Endothelial cell of umbilical vein (primary cell): ENCODE results near the gene OR8G5. TPM values are rescaled to one million over a fixed set of nuclear protein-coding genes. Genes with fewer than 3 reads are reported as not detected.

ENCODE experiments used
- BruUV-seq: library from RNA; stranded (reverse); fragments of 400-500 nt; replicated peaks from 2 replicates; lab custom pipeline; 2021; lab: Mats Ljungman, UMichigan
- CTCF ChIA-PET: fragments of 300-600, 350-600 bp; sonication (Branson Sonifier 250); formaldehyde crosslinking; loops from one replicate; lab custom pipeline; 2021; ENCODE audit warnings: antibody characterized with exemption, inconsistent platforms; lab: Charles Lee
- POLR2A ChIA-PET: fragments of 300-600, 350-600 bp; sonication (Branson Sonifier 250); formaldehyde crosslinking; loops from one replicate; lab custom pipeline; 2021; ENCODE audit warnings: antibody characterized with exemption, inconsistent platforms; lab: Charles Lee
- DNase-seq: peaks from one replicate; pipeline ENCODE4 v3.0.0-alpha.2; 2011; ENCODE audit warnings: low read depth, low spot score
- FAIRE-seq: peaks from 2 replicates; lab custom pipeline; 2011; peaks lifted over from hg19 to GRCh38; lab: Jason Lieb, UNC
- H2AFZ ChIP-seq: 2 replicates; pipeline ENCODE4 v1.6.0; 2012; ENCODE audit warnings: low read depth, low read length, control low read depth, inconsistent platforms
- H3K27ac ChIP-seq: 2 replicates; pipeline ENCODE4 v1.5.1; 2011; ENCODE audit warnings: low read depth, mild to moderate bottlenecking, control low read depth, low read length, moderate library complexity; ENCODE audit not compliant: insufficient read depth
- H3K27me3 ChIP-seq, 2 experiments: 2 replicates each; pipeline versions ENCODE4 v1.6.0 to v1.6.1; 2011; ENCODE audit warnings: low read length in 2 of 2, mixed read lengths in 1 of 2; ENCODE audit not compliant: control insufficient read depth in 2 of 2, insufficient read depth in 2 of 2
- H3K36me3 ChIP-seq, 2 experiments: 2 replicates in 1 of 2; 3 replicates in 1 of 2; pipeline ENCODE4 v1.5.1; 2011; ENCODE audit warnings: low read length in 2 of 2, mild to moderate bottlenecking in 1 of 2, moderate library complexity in 1 of 2; ENCODE audit not compliant: control insufficient read depth in 2 of 2, insufficient read depth in 2 of 2; ENCODE audit errors: extremely low read depth in 1 of 2
- H3K4me1 ChIP-seq: 3 replicates; pipeline ENCODE4 v1.5.1; 2011; ENCODE audit warnings: mild to moderate bottlenecking, low read length; ENCODE audit not compliant: control insufficient read depth, insufficient read depth; ENCODE audit errors: extremely low read depth
- H3K4me2 ChIP-seq: 2 replicates; pipeline ENCODE4 v1.6.1; 2011; ENCODE audit warnings: low read length, control low read depth, mixed read lengths; ENCODE audit not compliant: insufficient read depth
- H3K4me3 ChIP-seq, 3 experiments: fragments of 200-600 bp in 1 of 3; sonication (generic), shearing (Covaris generic) in 1 of 3; replicated peaks in 1 of 3; 2 replicates each; pipeline ENCODE4 v1.5.1; 2011 to 2016; ENCODE audit warnings: control low read depth in 3 of 3, low read length in 3 of 3, mild to moderate bottlenecking in 2 of 3, inconsistent platforms in 1 of 3, low read depth in 1 of 3, moderate library complexity in 1 of 3; ENCODE audit not compliant: insufficient read depth in 1 of 3
- H3K79me2 ChIP-seq: 2 replicates; pipeline ENCODE4 v1.6.0; 2012; ENCODE audit warnings: low read length, inconsistent platforms; ENCODE audit not compliant: control insufficient read depth, insufficient read depth
- H3K9ac ChIP-seq: replicated peaks from 2 replicates; pipeline ENCODE3; 2011; ENCODE audit warnings: low read length, control low read depth; ENCODE audit not compliant: insufficient read depth; ENCODE audit errors: extremely low read depth
- H3K9me1 ChIP-seq: replicated peaks from 3 replicates; pipeline ENCODE4 v1.6.0; 2011; ENCODE audit warnings: mild to moderate bottlenecking, low read length; ENCODE audit not compliant: control insufficient read depth, insufficient read depth; ENCODE audit errors: extremely low read depth
- H3K9me3 ChIP-seq: replicated peaks from 2 replicates; pipeline ENCODE4 v1.5.1; 2012; ENCODE audit warnings: low read length, inconsistent platforms; ENCODE audit not compliant: control insufficient read depth, insufficient read depth
- H4K20me1 ChIP-seq: replicated peaks from 2 replicates; pipeline ENCODE3; 2011; ENCODE audit warnings: mild to moderate bottlenecking, low read length; ENCODE audit not compliant: control insufficient read depth, insufficient read depth; ENCODE audit errors: extremely low read depth
- CTCF ChIP-seq, 2 donors: IDR thresholded peaks; 1 replicate in 1 of 2; 2 replicates in 1 of 2; pipeline ENCODE4 v1.5.1; 2011; ENCODE audit warnings: low read length in 2 of 2, mild to moderate bottlenecking in 2 of 2, moderate library complexity in 2 of 2, control low read depth in 1 of 2, inconsistent platforms in 1 of 2, low read depth in 1 of 2; ENCODE audit not compliant: insufficient read depth in 1 of 2; ENCODE audit errors: extremely low read depth in 1 of 2
- EZH2 ChIP-seq: IDR thresholded peaks from 2 replicates; pipeline ENCODE4 v1.6.1; 2012; ENCODE audit warnings: borderline replicate concordance, low read depth, mild to moderate bottlenecking, moderate library complexity, low read length, inconsistent platforms; ENCODE audit not compliant: severe bottlenecking
- FOS ChIP-seq: IDR thresholded peaks from 2 replicates; pipeline ENCODE4 v1.6.1; 2011; ENCODE audit warnings: mild to moderate bottlenecking, low read length, moderate library complexity, borderline replicate concordance; ENCODE audit not compliant: insufficient read depth
- GATA2 ChIP-seq: IDR thresholded peaks from 2 replicates; pipeline ENCODE4 v1.7.0; 2011; ENCODE audit warnings: low read depth, mild to moderate bottlenecking, moderate library complexity, mixed read lengths, low read length; ENCODE audit not compliant: insufficient read length, insufficient read depth
- JUN ChIP-seq: IDR thresholded peaks from 2 replicates; pipeline ENCODE4 v1.6.1; 2011; ENCODE audit warnings: borderline replicate concordance, low read depth; ENCODE audit not compliant: insufficient read length, insufficient read depth
- MAX ChIP-seq: IDR thresholded peaks from 2 replicates; pipeline ENCODE4 v1.6.1; 2011; ENCODE audit not compliant: insufficient read depth, insufficient read length
- MYC ChIP-seq: IDR thresholded peaks from one replicate; pipeline ENCODE4 v1.6.1; 2011; ENCODE audit warnings: mild to moderate bottlenecking, low read depth, low read length
- POLR2A ChIP-seq: IDR thresholded peaks from 2 replicates; pipeline ENCODE4 v1.6.1; 2012; ENCODE audit warnings: low read depth, mild to moderate bottlenecking, control low read depth, low read length
- POLR2AphosphoS5 ChIP-seq: IDR thresholded peaks from 2 replicates; pipeline ENCODE4 v1.6.1; 2012; ENCODE audit warnings: low read depth, mild to moderate bottlenecking, control low read depth, low read length, moderate library complexity; ENCODE audit not compliant: insufficient read depth
- dilution Hi-C: fragments of 300-500 bp; cut with MboI; formaldehyde crosslinking; loops from one replicate; pipeline ENCODE4 v1.15.0; 2019; ENCODE audit warnings: low sequenced_read_pairs; ENCODE audit not compliant: extremely low pct_ligation_motif_present
- intact Hi-C: fragments of 100-400 bp; cut with micrococcal nuclease; formaldehyde crosslinking; loops from one replicate; pipeline ENCODE4 v1.10.0; 2022
- polyA plus RNA-seq, 4 experiments: library from polyadenylated mRNA; depleted of rRNA in 3 of 4; stranded (reverse) in 3 of 4; unstranded in 1 of 4; fragments of >200 nt; gene quantifications; 2 replicates each; pipeline versions ENCODE4 v1.2.1 to v1.2.3, GENCODE V29; 2011 to 2012; ENCODE audit warnings: missing spikeins in 1 of 4
- total RNA-seq: library from RNA; stranded (reverse); gene quantifications from 2 replicates; pipeline ENCODE4 v1.2.3, GENCODE V29; 2021

The OR8G5 gene
- total and polyA plus RNA-seq, 2 donors (not counting 3 experiments of a cell fraction or from before 2014, with no cell fraction given), result not detected

- Histone ChIP-seq H3K79me2 (no peaks in the 10 kb centered on the region), H3K27ac (no peak overlapping the region), H4K20me1 (no peaks in the 10 kb centered on the region), H3K9ac (no peak overlapping the region), H3K27me3 (peaks cover 0 to 9% of the 10 kb centered on the region in 2 experiments), H3K9me1 (no peaks in the 10 kb centered on the region), H3K36me3 (no peaks in the 10 kb centered on the region), H3K4me3 (no peak overlapping the region), H3K4me1 (no peaks in the 10 kb centered on the region), H3K9me3 (no peaks in the 10 kb centered on the region), H2AFZ (no peak overlapping the region), H3K4me2 (no peak overlapping the region)
- ChIA-PET CTCF (interaction anchor here (1.9 kb wide), 1 partner anchor 235 kb away, joined by 8 read pairs; no protein-coding TSS in a partner anchor), POLR2A (no interaction called here)
- BruUV-seq, result no TSS peak
- intact Hi-C loops (no loop called here), dilution Hi-C loops (no loop called here)
- no peak for DNase-seq
- FAIRE-seq, result no peak
- TF ChIP-seq POLR2AphosphoS5 (no peak), JUN (no peak), POLR2A (no peak), FOS (no peak), GATA2 (no peak), EZH2 (no peak), CTCF (IDR thresholded peaks at IDR 0.05; ENCODE audit: extremely low read depth in 1 of 2, insufficient read depth in 1 of 2, low read depth in 1 of 2, low read length in 2 of 2) (no peak), MYC (no peak), MAX (no peak)
These were observed 50.9 kb downstream of the OR8G5 start for GRCh38 chr11:124307093-124307492.
